ENCODE data around the gene HRCT1.
"Not testable (repeated sequence)": the region's sequence is repeated elsewhere in the genome, so short reads cannot be mapped to it uniquely, and the experiment has no call there.

HRCT1 gene

GRCh38 chr9:35930521-35930920, 24.5 kb downstream of the HRCT1 start:
- Histone ChIP-seq H3K4me1 (ENCODE audit: control insufficient read depth in 2 of 2, insufficient read depth in 2 of 2, low read length in 2 of 2) (no peaks in the 10 kb centered on the region), H3K9ac (ENCODE audit: low read depth in 1 of 2, low read length in 2 of 2) (no peak overlapping the region), H3K36me3 (ENCODE audit: control insufficient read depth in 2 of 2, insufficient read depth in 2 of 2, low read length in 2 of 2) (no peaks in the 10 kb centered on the region), H3K9me3 (ENCODE audit: control insufficient read depth in 2 of 2, low read length in 2 of 2) (no peaks in the 10 kb centered on the region), H3K4me3 (ENCODE audit: low read length in 2 of 2) (no peak overlapping the region), H3K27me3 (ENCODE audit: control insufficient read depth in 2 of 2, insufficient read depth in 2 of 2, low read length in 2 of 2) (no peaks in the 10 kb centered on the region), H3K27ac (ENCODE audit: low read depth in 2 of 2, low read length in 2 of 2) (no peak overlapping the region)

GRCh38 chr9:35930989-35931388, 25.0 kb downstream of the HRCT1 start:
- H3K36me3 ChIP-seq (ENCODE audit: control insufficient read depth in 2 of 2, insufficient read depth in 2 of 2, low read length in 2 of 2), result no peaks in the 10 kb centered on the region
- no peak overlapping the region for H3K27ac ChIP-seq (ENCODE audit: low read depth in 2 of 2, low read length in 2 of 2)
- no peak overlapping the region for H3K4me3 ChIP-seq (ENCODE audit: low read length in 2 of 2)
- no peaks in the 10 kb centered on the region for H3K27me3 ChIP-seq (ENCODE audit: control insufficient read depth in 2 of 2, insufficient read depth in 2 of 2, low read length in 2 of 2)
- no peak overlapping the region for H3K9ac ChIP-seq (ENCODE audit: low read depth in 1 of 2, low read length in 2 of 2)
- H3K9me3 ChIP-seq (ENCODE audit: control insufficient read depth in 2 of 2, low read length in 2 of 2), result no peaks in the 10 kb centered on the region
- H3K4me1 ChIP-seq (ENCODE audit: control insufficient read depth in 2 of 2, insufficient read depth in 2 of 2, low read length in 2 of 2), result no peaks in the 10 kb centered on the region

GRCh38 chr9:35932735-35933134, 26.7 kb downstream of the HRCT1 start:
- Histone ChIP-seq H3K4me3 (ENCODE audit: low read length in 2 of 2) (no peak overlapping the region), H3K4me1 (ENCODE audit: control insufficient read depth in 2 of 2, insufficient read depth in 2 of 2, low read length in 2 of 2) (no peaks in the 10 kb centered on the region), H3K36me3 (ENCODE audit: control insufficient read depth in 2 of 2, insufficient read depth in 2 of 2, low read length in 2 of 2) (no peaks in the 10 kb centered on the region), H3K27me3 (ENCODE audit: control insufficient read depth in 2 of 2, insufficient read depth in 2 of 2, low read length in 2 of 2) (no peaks in the 10 kb centered on the region), H3K9ac (ENCODE audit: low read depth in 1 of 2, low read length in 2 of 2) (no peak overlapping the region), H3K27ac (ENCODE audit: low read depth in 2 of 2, low read length in 2 of 2) (no peak overlapping the region), H3K9me3 (ENCODE audit: control insufficient read depth in 2 of 2, low read length in 2 of 2) (no peaks in the 10 kb centered on the region)

DNA sequence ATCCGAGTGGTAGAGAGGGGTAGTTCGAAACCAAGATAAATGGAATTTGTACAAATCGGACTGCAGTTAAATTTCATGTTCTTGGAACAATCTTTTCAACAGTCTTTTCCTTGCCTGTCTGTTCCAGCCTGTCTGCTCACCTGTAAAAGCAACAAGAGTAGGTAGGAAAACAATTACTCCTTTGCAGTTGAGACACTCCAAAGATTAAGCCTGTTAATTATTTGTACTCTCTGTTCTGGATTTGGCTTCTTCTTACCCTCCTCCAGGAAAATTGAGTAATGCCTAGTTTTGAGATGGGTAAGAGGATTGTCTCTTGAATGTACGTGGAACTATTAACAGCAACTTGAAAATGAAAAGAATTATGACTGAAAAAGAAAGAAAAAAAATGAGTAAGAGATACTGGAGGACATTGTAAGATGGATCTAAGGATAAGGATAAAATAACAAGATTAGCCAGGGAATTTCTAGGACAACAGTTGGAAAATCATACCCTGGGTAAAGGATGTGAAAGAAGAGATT, 27.6 kb downstream of the HRCT1 start:
- Histone ChIP-seq H3K27me3 (ENCODE audit: control insufficient read depth in 2 of 2, insufficient read depth in 2 of 2, low read length in 2 of 2) (no peaks in the 10 kb centered on the region), H3K27ac (ENCODE audit: low read depth in 2 of 2, low read length in 2 of 2) (no peak overlapping the region), H3K9me3 (ENCODE audit: control insufficient read depth in 2 of 2, low read length in 2 of 2) (no peaks in the 10 kb centered on the region), H3K4me3 (ENCODE audit: low read length in 2 of 2) (no peak overlapping the region), H3K9ac (ENCODE audit: low read depth in 1 of 2, low read length in 2 of 2) (no peak overlapping the region), H3K36me3 (ENCODE audit: control insufficient read depth in 2 of 2, insufficient read depth in 2 of 2, low read length in 2 of 2) (no peaks in the 10 kb centered on the region), H3K4me1 (ENCODE audit: control insufficient read depth in 2 of 2, insufficient read depth in 2 of 2, low read length in 2 of 2) (no peaks in the 10 kb centered on the region)

- not testable (repeated sequence) for H3K4me1 ChIP-seq (ENCODE audit: control insufficient read depth in 2 of 2, insufficient read depth in 2 of 2, low read length in 2 of 2); H3K36me3 ChIP-seq (ENCODE audit: control insufficient read depth in 2 of 2, insufficient read depth in 2 of 2, low read length in 2 of 2); H3K27ac ChIP-seq (ENCODE audit: low read depth in 2 of 2, low read length in 2 of 2); H3K4me3 ChIP-seq (ENCODE audit: low read length in 2 of 2); H3K9me3 ChIP-seq (ENCODE audit: control insufficient read depth in 2 of 2, low read length in 2 of 2); H3K27me3 ChIP-seq (ENCODE audit: control insufficient read depth in 2 of 2, insufficient read depth in 2 of 2, low read length in 2 of 2); H3K9ac ChIP-seq (ENCODE audit: low read depth in 1 of 2, low read length in 2 of 2)
Measured at GRCh38 chr9:35934069-35934468, 28.1 kb downstream of the HRCT1 start.

- no peak overlapping the region for H3K27ac ChIP-seq (ENCODE audit: low read depth in 2 of 2, low read length in 2 of 2)
Measured at GRCh38 chr9:35935261-35935660, 29.3 kb downstream of the HRCT1 start.

DNA sequence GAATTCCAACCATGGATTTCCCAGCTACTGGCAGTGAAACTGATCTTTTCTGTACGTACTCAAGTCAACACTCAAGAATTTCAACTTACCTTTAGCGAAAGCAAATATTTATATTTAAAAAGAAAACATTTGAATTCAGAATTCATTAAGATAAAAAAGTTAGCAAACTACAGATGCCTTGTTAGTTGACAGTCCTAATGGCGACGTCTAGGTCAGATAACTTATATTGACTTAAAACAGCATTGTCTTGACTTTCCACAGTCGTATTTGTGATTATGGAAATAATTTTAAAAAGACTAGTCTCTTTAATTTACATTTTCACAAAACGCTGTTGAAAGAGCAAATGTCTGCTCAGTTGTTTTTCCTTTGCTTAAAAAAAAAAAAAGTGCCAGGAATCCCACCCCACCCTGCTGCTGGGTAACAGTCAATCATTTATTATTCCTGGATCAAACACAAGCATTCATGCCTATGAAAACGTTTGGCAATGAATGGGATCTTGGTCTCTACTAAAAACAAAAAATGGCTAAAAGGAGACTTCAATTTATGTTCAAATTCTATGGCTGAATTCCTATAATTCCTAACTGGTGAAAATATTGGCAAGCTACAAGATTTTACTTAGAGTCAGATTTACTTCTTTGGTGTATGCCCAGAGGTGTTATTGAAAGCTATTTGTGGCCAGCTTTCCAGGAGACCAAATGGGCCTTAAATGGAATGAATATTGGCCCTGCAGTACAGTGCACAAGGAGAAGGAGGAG, 29.9 kb downstream of the HRCT1 start:
- no peaks in the 10 kb centered on the region for H3K27me3 ChIP-seq (ENCODE audit: control insufficient read depth in 2 of 2, insufficient read depth in 2 of 2, low read length in 2 of 2)
- no peaks in the 10 kb centered on the region for H3K9me3 ChIP-seq (ENCODE audit: control insufficient read depth in 2 of 2, low read length in 2 of 2)
- no peaks in the 10 kb centered on the region for H3K36me3 ChIP-seq (ENCODE audit: control insufficient read depth in 2 of 2, insufficient read depth in 2 of 2, low read length in 2 of 2)
- no peak overlapping the region for H3K4me3 ChIP-seq (ENCODE audit: low read length in 2 of 2)
- H3K27ac ChIP-seq (ENCODE audit: low read depth in 2 of 2, low read length in 2 of 2), result no peak overlapping the region
- no peak overlapping the region for H3K9ac ChIP-seq (ENCODE audit: low read depth in 1 of 2, low read length in 2 of 2)
- peaks cover 9 to 11% of the 10 kb centered on the region in 2 donors for H3K4me1 ChIP-seq (ENCODE audit: control insufficient read depth in 2 of 2, insufficient read depth in 2 of 2, low read length in 2 of 2)

More at GRCh38 chr9:35935261-35935660, 29.3 kb downstream of the HRCT1 start:
- Histone ChIP-seq H3K36me3 (ENCODE audit: control insufficient read depth in 2 of 2, insufficient read depth in 2 of 2, low read length in 2 of 2) (no peaks in the 10 kb centered on the region), H3K9me3 (ENCODE audit: control insufficient read depth in 2 of 2, low read length in 2 of 2) (no peaks in the 10 kb centered on the region), H3K4me3 (ENCODE audit: low read length in 2 of 2) (no peak overlapping the region), H3K27me3 (ENCODE audit: control insufficient read depth in 2 of 2, insufficient read depth in 2 of 2, low read length in 2 of 2) (no peaks in the 10 kb centered on the region), H3K4me1 (ENCODE audit: control insufficient read depth in 2 of 2, insufficient read depth in 2 of 2, low read length in 2 of 2) (peaks cover 2 to 4% of the 10 kb centered on the region in 2 donors), H3K9ac (ENCODE audit: low read depth in 1 of 2, low read length in 2 of 2) (no peak overlapping the region)

DNA sequence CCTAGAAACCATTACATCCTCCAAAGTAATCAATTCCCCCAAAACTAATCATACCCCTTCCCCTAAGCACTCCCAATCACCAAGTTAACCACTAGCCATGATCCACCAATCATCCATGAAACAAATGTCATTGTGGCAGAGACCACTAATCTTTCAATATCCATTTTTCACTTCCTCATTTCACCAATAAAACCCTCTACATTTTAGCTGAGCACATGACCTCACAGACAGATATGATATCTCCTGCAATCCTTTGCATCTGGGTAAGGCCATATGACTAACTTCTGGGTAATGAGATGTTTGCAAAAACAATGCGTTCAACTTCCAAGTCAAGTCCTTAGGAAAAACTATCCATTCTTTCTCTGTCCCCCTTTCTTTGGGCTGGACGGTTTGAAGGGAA, 31.2 kb downstream of the HRCT1 start:
- Histone ChIP-seq H3K4me1 (ENCODE audit: control insufficient read depth in 2 of 2, insufficient read depth in 2 of 2, low read length in 2 of 2) (peaks cover 10 to 16% of the 10 kb centered on the region in 2 donors), H3K4me3 (ENCODE audit: low read length in 2 of 2) (no peak overlapping the region), H3K27me3 (ENCODE audit: control insufficient read depth in 2 of 2, insufficient read depth in 2 of 2, low read length in 2 of 2) (no peaks in the 10 kb centered on the region), H3K27ac (ENCODE audit: low read depth in 2 of 2, low read length in 2 of 2) (no peak overlapping the region), H3K36me3 (ENCODE audit: control insufficient read depth in 2 of 2, insufficient read depth in 2 of 2, low read length in 2 of 2) (no peaks in the 10 kb centered on the region), H3K9me3 (ENCODE audit: control insufficient read depth in 2 of 2, low read length in 2 of 2) (no peaks in the 10 kb centered on the region), H3K9ac (ENCODE audit: low read depth in 1 of 2, low read length in 2 of 2) (no peak overlapping the region)

GRCh38 chr9:35938474-35939356, 32.7 kb downstream of the HRCT1 start:
- Histone ChIP-seq H3K9me3 (ENCODE audit: control insufficient read depth in 2 of 2, low read length in 2 of 2) (no peaks in the 10 kb centered on the region), H3K4me1 (ENCODE audit: control insufficient read depth in 2 of 2, insufficient read depth in 2 of 2, low read length in 2 of 2) (peaks cover 10 to 16% of the 10 kb centered on the region in 2 donors), H3K27me3 (ENCODE audit: control insufficient read depth in 2 of 2, insufficient read depth in 2 of 2, low read length in 2 of 2) (no peaks in the 10 kb centered on the region), H3K9ac (ENCODE audit: low read depth in 1 of 2, low read length in 2 of 2) (no peak overlapping the region), H3K27ac (ENCODE audit: low read depth in 2 of 2, low read length in 2 of 2) (no peak overlapping the region), H3K4me3 (ENCODE audit: low read length in 2 of 2) (no peak overlapping the region), H3K36me3 (ENCODE audit: control insufficient read depth in 2 of 2, insufficient read depth in 2 of 2, low read length in 2 of 2) (no peaks in the 10 kb centered on the region)

- no peaks in the 10 kb centered on the region for H3K36me3 ChIP-seq (ENCODE audit: control insufficient read depth in 2 of 2, insufficient read depth in 2 of 2, low read length in 2 of 2)
- H3K27me3 ChIP-seq (ENCODE audit: control insufficient read depth in 2 of 2, insufficient read depth in 2 of 2, low read length in 2 of 2), result no peaks in the 10 kb centered on the region
- peaks cover 19 to 23% of the 10 kb centered on the region in 2 donors for H3K4me1 ChIP-seq (ENCODE audit: control insufficient read depth in 2 of 2, insufficient read depth in 2 of 2, low read length in 2 of 2)
- no peak overlapping the region for H3K9ac ChIP-seq (ENCODE audit: low read depth in 1 of 2, low read length in 2 of 2)
- H3K27ac ChIP-seq (ENCODE audit: low read depth in 2 of 2, low read length in 2 of 2), result no peak overlapping the region
- H3K9me3 ChIP-seq (ENCODE audit: control insufficient read depth in 2 of 2, low read length in 2 of 2), result no peaks in the 10 kb centered on the region
- no peak overlapping the region for H3K4me3 ChIP-seq (ENCODE audit: low read length in 2 of 2)
Measured at GRCh38 chr9:35939679-35940250, 33.8 kb downstream of the HRCT1 start.

Data from mucosa of rectum (tissue), 2 donors.